Endothelial cell (in vitro differentiated cells): ENCODE measurements around the gene MYOG. TPM values are rescaled to one million over a fixed set of nuclear protein-coding genes. Genes with fewer than 3 reads are reported as not detected.

Source experiments
- DNase-seq: peaks from one replicate; pipeline ENCODE4 v3.0.0; 2021; ENCODE audit warnings: low spot score
- H3K27ac Mint-ChIP-seq: one replicate; pipeline ENCODE4 v1.8.0; 2021; ENCODE audit warnings: mixed read lengths, inconsistent platforms; ENCODE audit not compliant: unreplicated experiment
- H3K27me3 Mint-ChIP-seq: one replicate; pipeline ENCODE4 v1.8.0; 2021; ENCODE audit warnings: mild to moderate bottlenecking, moderate library complexity, mixed read lengths, inconsistent platforms; ENCODE audit not compliant: unreplicated experiment
- H3K36me3 Mint-ChIP-seq: one replicate; pipeline ENCODE4 v1.8.0; 2021; ENCODE audit warnings: mild to moderate bottlenecking, low read depth, mixed read lengths, inconsistent platforms; ENCODE audit not compliant: unreplicated experiment
- H3K4me1 Mint-ChIP-seq: one replicate; pipeline ENCODE4 v1.8.0; 2021; ENCODE audit warnings: mild to moderate bottlenecking, mixed read lengths, inconsistent platforms; ENCODE audit not compliant: unreplicated experiment
- H3K4me3 Mint-ChIP-seq: one replicate; pipeline ENCODE4 v1.8.0; 2021; ENCODE audit warnings: mild to moderate bottlenecking, mixed read lengths, inconsistent platforms; ENCODE audit not compliant: unreplicated experiment
- H3K9me3 Mint-ChIP-seq: one replicate; pipeline ENCODE4 v1.8.0; 2021; ENCODE audit warnings: mixed read lengths, inconsistent platforms; ENCODE audit not compliant: unreplicated experiment
- CTCF ChIP-seq: fragments of 200-600 bp; sonication (generic); IDR thresholded peaks from one replicate; pipeline ENCODE4 v1.5.0; 2021; ENCODE audit warnings: antibody characterized with exemption; ENCODE audit not compliant: unreplicated experiment
- total RNA-seq: library from RNA; stranded (reverse); fragmentation: NEBNext Ultra II Directional; extraction: Animal tissue kit (Norgen Biotek cat#: 25700); gene quantifications from one replicate; pipeline ENCODE4 v1.2.1, GENCODE V29; 2021; ENCODE audit not compliant: unreplicated experiment

The MYOG gene
- total RNA-seq, 1 donor from 2014 or later: 15.7 TPM

- no peak overlapping the region for H3K27ac Mint-ChIP-seq
- peaks cover 33% of the 10 kb centered on the region for H3K36me3 Mint-ChIP-seq
- DNase-seq: no peak
- no peak overlapping the region for H3K4me3 Mint-ChIP-seq
- peaks cover 10% of the 10 kb centered on the region for H3K27me3 Mint-ChIP-seq
- H3K4me1 Mint-ChIP-seq: peaks cover 31% of the 10 kb centered on the region
- H3K9me3 Mint-ChIP-seq: peaks cover 8% of the 10 kb centered on the region
- TF ChIP-seq CTCF: no peak
These were observed 4.8 kb upstream of the MYOG start for GRCh38 chr1:203090421-203091198.

- DNase-seq: no peak
- peaks cover 35% of the 10 kb centered on the region for H3K4me1 Mint-ChIP-seq
- no peak overlapping the region for H3K27ac Mint-ChIP-seq
- H3K4me3 Mint-ChIP-seq: no peak overlapping the region
- peaks cover 10% of the 10 kb centered on the region for H3K27me3 Mint-ChIP-seq
- TF ChIP-seq CTCF: no peak
- H3K9me3 Mint-ChIP-seq: peaks cover 5% of the 10 kb centered on the region
- peaks cover 26% of the 10 kb centered on the region for H3K36me3 Mint-ChIP-seq
These were observed 3.8 kb upstream of the MYOG start for GRCh38 chr1:203089651-203090045.

GRCh38 chr1:203089001-203089650 lies 3.3 kb upstream of the MYOG start:
- DNase-seq: no peak
- no peak overlapping the region for H3K27ac Mint-ChIP-seq
- H3K4me3 Mint-ChIP-seq: no peak overlapping the region
- no peaks in the 10 kb centered on the region for H3K9me3 Mint-ChIP-seq
- H3K27me3 Mint-ChIP-seq: peaks cover 10% of the 10 kb centered on the region
- H3K36me3 Mint-ChIP-seq: peaks cover 22% of the 10 kb centered on the region
- H3K4me1 Mint-ChIP-seq: peaks cover 37% of the 10 kb centered on the region
- no peak for TF ChIP-seq CTCF

- DNase-seq: no peak
- peaks cover 44% of the 10 kb centered on the region for H3K4me1 Mint-ChIP-seq
- peaks cover 22% of the 10 kb centered on the region for H3K36me3 Mint-ChIP-seq
- TF ChIP-seq CTCF: no peak
- H3K9me3 Mint-ChIP-seq: no peaks in the 10 kb centered on the region
- H3K4me3 Mint-ChIP-seq: no peak overlapping the region
- H3K27me3 Mint-ChIP-seq: peaks cover 13% of the 10 kb centered on the region
- peak overlapping the region; percentile 52 for H3K27ac Mint-ChIP-seq
These were observed 2.6 kb upstream of the MYOG start for GRCh38 chr1:203088441-203088840.
